ENCODE results near the gene ENTPD5. TPM values are rescaled to one million over a fixed set of nuclear protein-coding genes. Genes with fewer than 3 reads are reported as not detected.
"Not testable (repeated sequence)": the region's sequence is repeated elsewhere in the genome, so short reads cannot be mapped to it uniquely, and the experiment has no call there.

ENTPD5 gene
- total RNA-seq, 1 experiment from 2014 or later: 11.4 TPM

DNA sequence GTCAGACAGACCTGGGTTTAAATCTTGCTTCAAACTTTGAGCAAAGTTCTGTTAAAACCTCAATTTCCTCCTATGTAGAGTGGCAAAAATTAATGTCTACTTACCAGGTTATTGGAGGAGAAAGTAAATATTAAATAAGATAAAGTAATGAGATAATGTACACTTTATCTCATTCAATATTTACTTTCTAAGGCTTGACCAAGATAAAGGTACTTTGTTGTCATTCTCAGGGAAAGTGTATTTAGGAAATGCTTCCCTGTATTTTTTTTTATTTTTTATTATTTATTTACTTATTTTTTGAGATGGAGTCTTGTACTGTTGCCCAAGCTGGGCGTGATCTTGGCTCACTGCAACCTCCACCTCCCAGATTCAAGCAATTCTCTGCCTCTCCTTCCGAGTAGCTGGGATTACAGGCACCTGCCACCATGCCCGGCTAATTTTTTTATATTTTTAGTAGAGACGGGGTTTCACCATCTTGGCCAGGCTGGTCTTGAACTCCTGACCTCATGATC lies 73.9 kb downstream of the ENTPD5 start:
- DNase-seq (ENCODE audit: low spot score): peak; percentile 20

DNA sequence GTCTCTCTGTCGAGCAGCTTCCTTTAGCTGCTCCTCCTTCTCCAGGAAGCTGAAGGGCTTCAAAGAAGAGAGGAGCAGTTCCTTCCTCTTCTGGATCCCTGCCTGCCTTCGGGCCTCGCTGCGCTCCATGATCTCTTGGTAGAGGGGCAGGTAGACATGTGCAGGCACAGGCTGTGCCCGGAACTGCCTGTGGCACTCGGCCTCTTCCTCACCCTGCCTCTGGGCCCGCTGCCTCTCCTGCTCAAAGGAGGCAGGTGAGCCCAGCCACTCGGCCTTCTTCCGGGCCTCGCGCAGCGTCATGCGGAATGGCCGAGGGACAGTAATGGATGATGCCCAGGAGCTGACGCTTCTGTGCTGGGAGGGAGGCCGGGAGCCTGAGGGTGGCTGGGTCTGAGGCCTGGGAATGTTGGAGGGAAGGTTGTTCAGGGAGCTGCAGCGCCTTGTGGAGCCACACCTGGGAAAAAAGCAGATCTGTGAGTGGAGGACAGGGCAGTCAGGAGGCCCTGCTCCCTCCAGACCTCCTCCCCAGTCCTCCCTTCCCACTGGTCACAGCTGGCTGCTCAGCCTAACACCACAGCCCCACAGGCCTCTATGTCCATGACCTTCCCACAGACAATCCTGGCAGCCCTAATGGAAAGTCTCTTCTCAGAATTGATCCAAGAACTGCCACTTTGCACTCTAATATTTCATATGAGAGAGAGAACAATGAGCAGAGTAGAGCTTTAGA lies 74.5 kb downstream of the ENTPD5 start:
- no peak for DNase-seq (ENCODE audit: low spot score)

DNA sequence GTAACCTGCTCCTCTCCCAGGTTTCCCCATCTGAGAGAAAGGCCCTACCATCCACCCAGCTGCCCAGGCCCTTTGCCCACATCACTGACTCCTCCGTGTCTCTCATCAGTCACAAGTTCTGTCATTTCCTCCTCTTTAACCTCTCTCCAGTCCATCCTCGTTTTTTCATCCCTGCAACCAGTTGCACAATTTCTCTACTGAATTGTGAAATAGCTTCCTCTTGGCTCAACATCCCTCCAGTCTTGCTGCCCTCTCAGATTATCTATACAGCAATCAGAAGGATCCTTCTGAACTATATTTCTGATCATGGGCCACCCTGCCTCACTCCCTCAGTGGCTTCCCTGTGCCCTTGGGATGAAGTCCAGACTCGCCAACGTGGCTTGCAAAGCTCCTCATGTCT lies 76.0 kb downstream of the ENTPD5 start:
- DNase-seq (ENCODE audit: low spot score): no peak

- no peak for DNase-seq (ENCODE audit: low spot score)
Measured at GRCh38 chr14:73942180-73942579, 76.9 kb downstream of the ENTPD5 start.

DNA sequence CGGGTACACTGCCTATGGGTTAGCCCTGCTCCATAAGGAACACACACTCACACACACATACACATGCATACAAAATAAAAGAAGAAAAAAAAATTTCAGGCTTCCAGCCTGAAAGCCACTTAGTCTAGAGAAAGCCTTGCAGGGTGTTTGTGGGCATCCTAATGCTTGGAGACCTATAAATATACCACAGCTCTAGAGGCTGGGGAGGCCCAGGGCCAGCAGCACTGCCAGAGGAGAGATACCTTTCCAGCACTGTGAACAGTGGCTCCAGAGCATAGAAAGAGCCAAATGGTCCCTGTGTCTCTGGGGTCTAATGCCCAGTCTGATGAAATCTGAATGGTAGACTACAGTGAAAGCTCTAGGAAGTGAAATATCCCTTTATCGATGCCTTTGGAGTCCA lies 82.1 kb downstream of the ENTPD5 start:
- no peak for DNase-seq (ENCODE audit: low spot score)

- DNase-seq (ENCODE audit: low spot score): no peak
Measured at GRCh38 chr14:73936548-73936947, 82.5 kb downstream of the ENTPD5 start.

DNA sequence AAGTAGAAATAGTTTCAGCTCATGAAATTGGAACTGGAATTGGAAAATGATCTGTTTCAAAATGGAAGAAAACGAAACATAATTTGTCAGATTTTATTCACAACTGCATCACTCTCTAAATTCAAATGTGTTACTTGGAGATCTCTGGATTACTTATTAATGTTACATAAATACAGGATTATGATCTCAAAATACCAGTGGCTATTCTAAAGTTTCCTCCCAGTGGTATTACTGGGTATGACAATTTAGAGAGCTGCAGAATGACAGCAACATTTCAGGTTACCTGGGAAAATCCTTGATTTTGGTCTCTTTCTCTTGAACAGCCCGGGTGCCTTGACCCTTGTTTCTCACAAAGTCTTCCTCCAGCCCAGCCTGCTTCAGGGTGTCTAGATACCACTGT lies 83.4 kb downstream of the ENTPD5 start:
- DNase-seq (ENCODE audit: low spot score): peak; percentile 53

DNA sequence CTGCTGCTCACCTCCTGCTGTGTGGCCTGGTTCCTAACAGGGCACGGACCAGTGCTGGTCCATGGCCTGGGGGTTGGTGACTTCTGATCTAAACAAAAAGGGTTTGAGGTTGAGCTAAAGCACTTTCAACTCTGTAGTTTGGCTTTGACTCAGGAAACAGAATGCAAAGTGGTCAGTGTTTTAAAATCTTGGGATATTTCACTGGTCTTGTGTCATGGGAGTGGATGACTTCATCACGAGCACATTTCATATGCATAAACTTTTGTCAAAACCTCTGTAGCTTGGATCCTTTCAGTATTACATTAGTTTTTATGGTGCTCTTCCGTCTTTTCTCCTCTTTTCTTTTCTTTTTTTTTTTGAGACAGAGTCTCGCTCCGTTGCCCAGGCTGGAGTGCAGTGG lies 94.8 kb downstream of the ENTPD5 start:
- no peak for DNase-seq (ENCODE audit: low spot score)

DNA sequence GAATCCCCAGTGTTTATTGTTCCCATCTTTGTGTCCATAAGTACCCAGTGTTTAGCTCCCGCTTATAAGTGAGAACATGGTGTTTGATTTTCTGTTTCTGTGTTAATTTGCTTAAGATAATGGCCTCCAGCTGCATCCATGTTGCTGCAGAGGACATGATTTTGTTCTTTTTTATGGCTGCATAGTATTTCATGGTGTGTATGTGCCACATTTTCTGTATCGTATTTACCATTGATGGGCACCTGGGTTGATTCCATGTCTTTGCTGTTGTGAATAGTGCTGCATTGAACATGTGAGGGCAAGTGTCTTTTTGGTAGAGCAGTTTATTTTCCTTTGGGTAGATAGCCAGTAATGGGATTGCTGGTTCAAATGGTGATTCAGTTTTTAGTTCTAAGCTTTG lies 99.6 kb downstream of the ENTPD5 start:
- not testable (repeated sequence) for DNase-seq (ENCODE audit: low spot score)

DNA sequence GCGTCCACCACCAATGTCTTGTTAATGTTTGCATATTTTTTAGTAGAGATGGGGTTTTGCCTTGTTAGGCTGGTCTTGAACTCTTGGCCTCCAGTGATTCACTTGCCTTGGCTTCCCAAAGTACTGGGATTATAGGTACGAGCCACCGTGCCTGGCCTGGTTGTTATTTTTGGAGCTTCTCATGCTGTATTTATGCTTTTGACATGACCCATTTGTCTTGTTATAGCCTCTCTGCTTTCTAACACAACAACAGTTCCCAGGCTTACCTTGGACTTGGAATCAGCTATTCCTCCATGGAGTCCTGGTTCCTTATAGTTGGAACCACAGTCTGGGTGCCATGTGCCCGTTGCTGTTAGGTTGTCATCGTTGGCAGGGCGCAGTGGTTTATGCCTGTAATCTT lies 102.8 kb downstream of the ENTPD5 start:
- DNase-seq (ENCODE audit: low spot score): no peak

- DNase-seq (ENCODE audit: low spot score): no peak
Measured at GRCh38 chr14:73913256-73913655, 105.8 kb downstream of the ENTPD5 start.

DNA sequence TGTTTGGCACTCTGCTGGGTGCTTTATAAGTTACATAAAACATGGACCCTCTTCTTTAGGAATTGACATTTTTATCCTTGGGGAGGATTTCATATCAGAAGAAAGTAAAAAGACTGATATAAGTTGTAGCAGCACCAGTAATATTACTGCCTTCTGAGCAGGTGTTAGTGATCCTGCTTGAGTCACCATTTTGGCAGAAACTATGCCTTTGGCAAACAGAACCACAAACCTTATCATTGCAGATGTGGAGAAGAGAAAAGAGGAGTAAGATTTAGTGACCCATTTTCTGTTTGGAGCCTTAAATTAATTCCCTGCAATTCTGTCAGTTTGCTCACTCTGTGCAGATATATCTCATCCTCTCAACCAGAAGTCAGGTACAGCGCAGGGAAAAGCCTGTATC lies 109.4 kb downstream of the ENTPD5 start:
- DNase-seq (ENCODE audit: low spot score): no peak

Small RNAs within 50 kb of the gene (small RNA-seq; reads per million reads assigned to genes)
- not detected for gene AC005480.2

Other genes with a start within 250 kb of the ENTPD5 start
- gene PTGR2, start 167.5 kb downstream of the ENTPD5 start, total RNA-seq (2014; rRNA removed; shearing (Covaris generic)): 2.5 and 4.2 TPM in 2 replicates
- 18.5 and 21.7 TPM in 2 replicates for gene ZNF410, start 132.4 kb downstream of the ENTPD5 start, total RNA-seq (2014; rRNA removed; shearing (Covaris generic))
- 0.31 and 0.39 TPM in 2 replicates for gene FAM161B, start 69.2 kb downstream of the ENTPD5 start, total RNA-seq (2014; rRNA removed; shearing (Covaris generic))
- gene COQ6, start 69.0 kb downstream of the ENTPD5 start, total RNA-seq (2014; rRNA removed; shearing (Covaris generic)): 13.1 and 21.5 TPM in 2 replicates
- 0.05 and 0.50 TPM in 2 replicates for gene BBOF1, start 61 bp upstream of the ENTPD5 start, total RNA-seq (2014; rRNA removed; shearing (Covaris generic))
- gene ALDH6A1, start 65.2 kb upstream of the ENTPD5 start, total RNA-seq (2014; rRNA removed; shearing (Covaris generic)): 4.3 and 4.5 TPM in 2 replicates
- gene LIN52, start 65.7 kb upstream of the ENTPD5 start, total RNA-seq (2014; rRNA removed; shearing (Covaris generic)): 4.4 TPM in 2 replicates
- gene VSX2, start 220.2 kb upstream of the ENTPD5 start, total RNA-seq (2014; rRNA removed; shearing (Covaris generic)): not detected in 2 replicates

All from HT-29 (cell line).